ENCODE data around the gene SLC35D1. TPM values are rescaled to one million over a fixed set of nuclear protein-coding genes. Genes with fewer than 3 reads are reported as not detected.

SLC35D1 gene
- total RNA-seq, 1 donor from 2014 or later: 9.2 TPM

GRCh38 chr1:67089685-67090208 is 35.8 kb upstream of the SLC35D1 start:
- Mint-ChIP-seq H3K27me3 (ENCODE audit: low read depth) (no peaks in the 10 kb centered on the region), H3K4me3 (ENCODE audit: unreplicated experiment) (no peak overlapping the region), H3K9me3 (ENCODE audit: low read depth) (peaks cover 3% of the 10 kb centered on the region), H3K4me1 (ENCODE audit: low read depth) (no peaks in the 10 kb centered on the region), H3K36me3 (ENCODE audit: low read depth) (no peaks in the 10 kb centered on the region), H3K27ac (ENCODE audit: unreplicated experiment) (no peak overlapping the region)
- DNase-seq (ENCODE audit: low spot score): no peak
- TF ChIP-seq, protein P1, sequence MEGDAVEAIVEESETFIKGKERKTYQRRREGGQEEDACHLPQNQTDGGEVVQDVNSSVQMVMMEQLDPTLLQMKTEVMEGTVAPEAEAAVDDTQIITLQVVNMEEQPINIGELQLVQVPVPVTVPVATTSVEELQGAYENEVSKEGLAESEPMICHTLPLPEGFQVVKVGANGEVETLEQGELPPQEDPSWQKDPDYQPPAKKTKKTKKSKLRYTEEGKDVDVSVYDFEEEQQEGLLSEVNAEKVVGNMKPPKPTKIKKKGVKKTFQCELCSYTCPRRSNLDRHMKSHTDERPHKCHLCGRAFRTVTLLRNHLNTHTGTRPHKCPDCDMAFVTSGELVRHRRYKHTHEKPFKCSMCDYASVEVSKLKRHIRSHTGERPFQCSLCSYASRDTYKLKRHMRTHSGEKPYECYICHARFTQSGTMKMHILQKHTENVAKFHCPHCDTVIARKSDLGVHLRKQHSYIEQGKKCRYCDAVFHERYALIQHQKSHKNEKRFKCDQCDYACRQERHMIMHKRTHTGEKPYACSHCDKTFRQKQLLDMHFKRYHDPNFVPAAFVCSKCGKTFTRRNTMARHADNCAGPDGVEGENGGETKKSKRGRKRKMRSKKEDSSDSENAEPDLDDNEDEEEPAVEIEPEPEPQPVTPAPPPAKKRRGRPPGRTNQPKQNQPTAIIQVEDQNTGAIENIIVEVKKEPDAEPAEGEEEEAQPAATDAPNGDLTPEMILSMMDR (IDR thresholded peaks at IDR 0.05): no peak

DNA sequence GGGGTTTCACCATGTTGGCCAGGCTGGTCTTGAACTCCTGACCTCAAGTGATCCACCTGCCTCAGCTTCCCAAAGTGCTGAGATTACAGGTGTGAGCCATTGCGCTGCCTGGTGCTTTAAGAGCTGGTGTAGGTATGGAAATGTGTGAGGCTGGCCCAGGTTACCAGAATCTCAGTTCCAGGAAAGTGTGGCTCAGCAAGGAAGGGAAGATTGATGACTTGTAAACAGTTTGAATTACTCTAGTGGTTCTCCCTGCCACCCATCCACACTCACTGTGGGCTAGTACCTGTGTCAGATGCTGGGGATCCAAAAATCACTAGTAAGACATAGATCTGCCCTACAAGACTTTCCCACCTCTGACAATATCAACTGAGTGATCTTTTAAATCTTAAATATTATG is 34.5 kb upstream of the SLC35D1 start:
- TF ChIP-seq, protein P1 (IDR thresholded peaks at IDR 0.05): no peak
- no peaks in the 10 kb centered on the region for H3K4me1 Mint-ChIP-seq (ENCODE audit: low read depth)
- H3K4me3 Mint-ChIP-seq (ENCODE audit: unreplicated experiment): no peak overlapping the region
- no peaks in the 10 kb centered on the region for H3K27me3 Mint-ChIP-seq (ENCODE audit: low read depth)
- no peaks in the 10 kb centered on the region for H3K36me3 Mint-ChIP-seq (ENCODE audit: low read depth)
- no peak for DNase-seq (ENCODE audit: low spot score)
- peaks cover 3% of the 10 kb centered on the region for H3K9me3 Mint-ChIP-seq (ENCODE audit: low read depth)
- no peak overlapping the region for H3K27ac Mint-ChIP-seq (ENCODE audit: unreplicated experiment)

DNA sequence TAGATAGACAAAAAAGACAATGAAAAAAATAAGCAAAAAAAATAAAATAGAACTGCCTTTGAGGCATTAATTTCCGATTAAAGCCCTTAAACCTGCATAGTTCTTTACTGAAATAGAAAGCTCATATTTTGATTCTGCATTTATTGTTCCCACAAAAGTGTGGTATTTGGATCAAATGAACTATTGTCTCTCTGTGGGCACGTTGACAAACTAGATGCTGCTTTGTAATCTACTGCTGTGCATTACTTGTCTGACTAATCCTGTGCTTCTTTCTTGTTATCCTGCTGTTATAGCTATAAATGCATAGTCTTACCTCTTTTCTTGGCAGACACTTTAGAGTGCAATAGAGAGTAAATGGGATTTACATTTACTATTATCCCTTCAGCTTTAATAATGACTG is 31.4 kb upstream of the SLC35D1 start:
- TF ChIP-seq, protein P1 (IDR thresholded peaks at IDR 0.05): no peak
- Mint-ChIP-seq H3K4me1 (ENCODE audit: low read depth) (no peaks in the 10 kb centered on the region), H3K27me3 (ENCODE audit: low read depth) (no peaks in the 10 kb centered on the region), H3K27ac (ENCODE audit: unreplicated experiment) (no peak overlapping the region), H3K4me3 (ENCODE audit: unreplicated experiment) (no peak overlapping the region), H3K9me3 (ENCODE audit: low read depth) (peaks cover 3% of the 10 kb centered on the region), H3K36me3 (ENCODE audit: low read depth) (no peaks in the 10 kb centered on the region)
- no peak for DNase-seq (ENCODE audit: low spot score)

DNA sequence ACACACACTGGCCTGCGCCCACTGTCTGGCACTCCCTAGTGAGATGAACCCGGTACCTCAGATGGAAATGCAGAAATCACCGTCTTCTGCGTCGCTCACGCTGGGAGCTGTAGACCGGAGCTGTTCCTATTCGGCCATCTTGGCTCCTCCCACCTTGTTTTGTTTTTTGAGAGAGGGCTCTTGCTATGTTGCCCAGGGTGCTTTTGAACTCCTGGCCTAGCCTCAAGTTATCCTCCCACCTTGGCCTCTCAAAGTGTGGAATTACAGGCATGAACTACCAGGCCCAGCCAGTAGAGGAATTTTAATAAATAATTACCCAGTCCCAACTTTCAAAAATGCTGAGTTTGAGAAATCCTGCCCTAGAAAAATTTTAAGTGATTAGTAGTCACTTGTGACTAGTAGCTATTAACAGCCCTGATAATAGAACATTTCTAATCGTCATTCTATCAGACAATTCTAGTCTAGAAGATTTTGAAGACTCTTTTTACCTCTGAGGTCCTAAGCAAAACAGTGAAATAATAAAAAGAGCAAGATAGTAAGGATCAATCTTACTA is 30.9 kb upstream of the SLC35D1 start:
- no peak for DNase-seq (ENCODE audit: low spot score)
- Mint-ChIP-seq H3K27ac (ENCODE audit: unreplicated experiment) (no peak overlapping the region), H3K4me1 (ENCODE audit: low read depth) (no peaks in the 10 kb centered on the region), H3K27me3 (ENCODE audit: low read depth) (no peaks in the 10 kb centered on the region), H3K36me3 (ENCODE audit: low read depth) (no peaks in the 10 kb centered on the region), H3K9me3 (ENCODE audit: low read depth) (peaks cover 3% of the 10 kb centered on the region), H3K4me3 (ENCODE audit: unreplicated experiment) (no peak overlapping the region)
- TF ChIP-seq, protein P1 (IDR thresholded peaks at IDR 0.05): no peak

- TF ChIP-seq, protein P1 (IDR thresholded peaks at IDR 0.05): no peak
- Mint-ChIP-seq H3K36me3 (ENCODE audit: low read depth) (no peaks in the 10 kb centered on the region), H3K27me3 (ENCODE audit: low read depth) (no peaks in the 10 kb centered on the region), H3K27ac (ENCODE audit: unreplicated experiment) (no peak overlapping the region), H3K4me3 (ENCODE audit: unreplicated experiment) (no peak overlapping the region), H3K4me1 (ENCODE audit: low read depth) (no peaks in the 10 kb centered on the region), H3K9me3 (ENCODE audit: low read depth) (no peaks in the 10 kb centered on the region)
- DNase-seq (ENCODE audit: low spot score): no peak
Observed at GRCh38 chr1:67078291-67078690, 24.3 kb upstream of the SLC35D1 start.
